Measurements from ENCODE around the gene ZBTB17.

DNA sequence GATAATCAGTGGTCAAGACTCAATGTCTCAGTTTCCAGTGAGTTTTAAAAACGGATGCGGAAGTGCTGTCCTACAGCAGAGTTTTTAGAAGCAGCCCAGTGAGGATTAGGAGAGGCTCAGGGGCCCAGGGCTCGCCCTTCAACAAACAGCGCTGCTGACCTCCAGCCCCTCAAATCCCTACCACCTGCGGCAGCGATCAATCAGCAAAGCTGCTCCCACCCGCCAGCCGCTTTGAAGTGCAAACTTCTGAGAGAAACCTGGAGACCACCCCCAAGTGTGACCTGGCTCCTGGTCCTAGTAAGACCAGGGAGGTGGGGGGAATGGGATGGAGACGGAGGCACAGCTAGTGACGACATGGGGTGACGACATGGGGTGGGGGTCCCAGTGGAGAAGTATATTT, 14.4 kb downstream of the ZBTB17 start:
- TF ChIP-seq CTCF (IDR thresholded peaks at IDR 0.05) (no peak), POLR2A (IDR thresholded peaks at IDR 0.05) (no peak)
